HG02798 (cell line): Measurements from ENCODE around the gene IPO5.

ENCODE experiments used
- ATAC-seq: cut with Tn5 transposase; IDR thresholded peaks from one replicate; pipeline ENCODE4 v1.9.1; 2021; ENCODE audit warnings: mild to moderate bottlenecking; ENCODE audit not compliant: unreplicated experiment, poor library complexity

IPO5 gene

GRCh38 chr13:97953376-97953970 lies at the start of gene IPO5:
IPO5 (plus strand) TSS chr13:97953675; CDS start chr13:97976697, 23,022 bp downstream.
- no peak for ATAC-seq

- ATAC-seq: no peak
Observed at GRCh38 chr13:97904059-97904458, 49.4 kb upstream of the IPO5 start.

GRCh38 chr13:97905517-97905916 lies 48.0 kb upstream of the IPO5 start:
- no peak for ATAC-seq

- peak; percentile 69 for ATAC-seq
Observed at GRCh38 chr13:97911311-97912138, 42.0 kb upstream of the IPO5 start.

GRCh38 chr13:97912139-97912535 lies 41.3 kb upstream of the IPO5 start:
- no peak for ATAC-seq

GRCh38 chr13:97913206-97913605 lies 40.3 kb upstream of the IPO5 start:
- ATAC-seq: no peak

- ATAC-seq: no peak
Observed at GRCh38 chr13:97914540-97914939, 38.9 kb upstream of the IPO5 start.

GRCh38 chr13:97921176-97921816 lies 32.2 kb upstream of the IPO5 start:
- ATAC-seq: no peak

- ATAC-seq: no peak
Observed at GRCh38 chr13:97928301-97928700, 25.2 kb upstream of the IPO5 start.

- no peak for ATAC-seq
Observed at GRCh38 chr13:97932036-97932435, 21.4 kb upstream of the IPO5 start.

- ATAC-seq: no peak
Observed at GRCh38 chr13:97932647-97933046, 20.8 kb upstream of the IPO5 start.

- no peak for ATAC-seq
Observed at GRCh38 chr13:97933776-97934175, 19.7 kb upstream of the IPO5 start.

GRCh38 chr13:97934590-97934989 lies 18.9 kb upstream of the IPO5 start:
- no peak for ATAC-seq

GRCh38 chr13:97935071-97935470 lies 18.4 kb upstream of the IPO5 start:
- ATAC-seq: no peak

- ATAC-seq: no peak
Observed at GRCh38 chr13:97936036-97936435, 17.4 kb upstream of the IPO5 start.

- no peak for ATAC-seq
Observed at GRCh38 chr13:97938706-97939475, 14.6 kb upstream of the IPO5 start.

GRCh38 chr13:97944396-97945029 lies 9.0 kb upstream of the IPO5 start:
- ATAC-seq: no peak

GRCh38 chr13:97945342-97945741 lies 8.1 kb upstream of the IPO5 start:
- ATAC-seq: no peak

- no peak for ATAC-seq
Observed at GRCh38 chr13:97945792-97946419, 7.6 kb upstream of the IPO5 start.
